ENCODE results near the gene CAGE1. TPM values are rescaled to one million over a fixed set of nuclear protein-coding genes. Genes with fewer than 3 reads are reported as not detected.
"Not testable (repeated sequence)": the region's sequence is repeated elsewhere in the genome, so short reads cannot be mapped to it uniquely, and the experiment has no call there.

The CAGE1 gene
- total and polyA plus RNA-seq, 2 experiments from 2014 or later: not detected

GRCh38 chr6:7347551-7347997 is 42.0 kb downstream of the CAGE1 start:
- H3K27ac ChIP-seq; H3K36me3 ChIP-seq (ENCODE audit: low read depth); H2AFZ ChIP-seq; H3K9me3 ChIP-seq (ENCODE audit: low read depth); H3F3A ChIP-seq (ENCODE audit: insufficient read depth); H3K4me1 ChIP-seq (ENCODE audit: insufficient read depth); H3K9ac ChIP-seq; H3K4me2 ChIP-seq (ENCODE audit: unreplicated experiment); H3K9me2 ChIP-seq (ENCODE audit: insufficient read depth); H3K79me2 ChIP-seq (ENCODE audit: insufficient read depth); DNase-seq; in situ Hi-C loops (cut with MboI); H4K20me1 ChIP-seq (ENCODE audit: insufficient read depth); H3K4me3 ChIP-seq: not testable (repeated sequence)
- H3K27me3 ChIP-seq (replicated peaks; ENCODE audit: insufficient read depth): peaks cover 10% of the 10 kb centered on the region
- 86 to 100% methylated on average over 1 to 2 of the region's 2 CpGs for WGBS, 2 experiments (ENCODE audit: low coverage in 1 of 2, low lambda C conversion rate in 2 of 2, missing lambda C conversion rate in 2 of 2)

GRCh38 chr6:7344773-7345450 is 44.6 kb downstream of the CAGE1 start:
- H3K9me3 ChIP-seq (ENCODE audit: low read depth); H3F3A ChIP-seq (ENCODE audit: insufficient read depth); H3K4me2 ChIP-seq (ENCODE audit: unreplicated experiment); H4K20me1 ChIP-seq (ENCODE audit: insufficient read depth); H2AFZ ChIP-seq; H3K36me3 ChIP-seq (ENCODE audit: low read depth); H3K9ac ChIP-seq; H3K27ac ChIP-seq; H3K4me3 ChIP-seq; in situ Hi-C loops (cut with MboI); H3K27me3 ChIP-seq (replicated peaks; ENCODE audit: insufficient read depth); H3K9me2 ChIP-seq (ENCODE audit: insufficient read depth); H3K79me2 ChIP-seq (ENCODE audit: insufficient read depth); DNase-seq; H3K4me1 ChIP-seq (ENCODE audit: insufficient read depth): not testable (repeated sequence)
- 68 to 69% methylated on average over 10 of the region's 10 CpGs for WGBS, 2 experiments (ENCODE audit: low coverage in 1 of 2, low lambda C conversion rate in 2 of 2, missing lambda C conversion rate in 2 of 2)

GRCh38 chr6:7343546-7344475 is 45.7 kb downstream of the CAGE1 start:
- in situ Hi-C loops (cut with MboI): no loop called here
- no peak overlapping the region for H3K4me2 ChIP-seq (ENCODE audit: unreplicated experiment)
- WGBS, 2 experiments (ENCODE audit: low coverage in 1 of 2, low lambda C conversion rate in 2 of 2, missing lambda C conversion rate in 2 of 2): 84 to 85% methylated on average over 15 to 29 of the region's 29 CpGs
- DNase-seq: no peak
- no peaks in the 10 kb centered on the region for H3K4me1 ChIP-seq (ENCODE audit: insufficient read depth)
- no peak overlapping the region for H2AFZ ChIP-seq
- TF ChIP-seq EZH2phosphoT487 (IDR thresholded peaks at IDR 0.05; ENCODE audit: insufficient read depth, low read depth) (no peak), EZH2 (IDR thresholded peaks at IDR 0.05; ENCODE audit: insufficient read depth, poor library complexity, severe bottlenecking) (no peak)
- H3K36me3 ChIP-seq (ENCODE audit: low read depth): no peaks in the 10 kb centered on the region
- no peaks in the 10 kb centered on the region for H3K9me3 ChIP-seq (ENCODE audit: low read depth)
- no peaks in the 10 kb centered on the region for H3K27me3 ChIP-seq (replicated peaks; ENCODE audit: insufficient read depth)
- H3F3A ChIP-seq (ENCODE audit: insufficient read depth): no peaks in the 10 kb centered on the region
- no peaks in the 10 kb centered on the region for H4K20me1 ChIP-seq (ENCODE audit: insufficient read depth)
- H3K9ac ChIP-seq: no peak overlapping the region
- no peak overlapping the region for H3K27ac ChIP-seq
- H3K4me3 ChIP-seq: no peak overlapping the region
- H3K9me2 ChIP-seq (ENCODE audit: insufficient read depth): no peaks in the 10 kb centered on the region
- no peaks in the 10 kb centered on the region for H3K79me2 ChIP-seq (ENCODE audit: insufficient read depth)

GRCh38 chr6:7341989-7342742 is 47.4 kb downstream of the CAGE1 start:
- WGBS, 2 experiments (ENCODE audit: low coverage in 1 of 2, low lambda C conversion rate in 2 of 2, missing lambda C conversion rate in 2 of 2): 55 to 64% methylated on average over 9 of the region's 9 CpGs
- no peak overlapping the region for H3K27ac ChIP-seq
- no peaks in the 10 kb centered on the region for H3K79me2 ChIP-seq (ENCODE audit: insufficient read depth)
- no peak overlapping the region for H3K9ac ChIP-seq
- H2AFZ ChIP-seq: no peak overlapping the region
- no peak overlapping the region for H3K4me2 ChIP-seq (ENCODE audit: unreplicated experiment)
- 0 out of 2 replicates have a peak, but pooled peaks cover 5% of the 10 kb centered on the region for H3K9me2 ChIP-seq (ENCODE audit: insufficient read depth)
- in situ Hi-C loops (cut with MboI): no loop called here
- H3F3A ChIP-seq (ENCODE audit: insufficient read depth): no peaks in the 10 kb centered on the region
- H4K20me1 ChIP-seq (ENCODE audit: insufficient read depth): no peaks in the 10 kb centered on the region
- DNase-seq: peak; percentile 50
- no peaks in the 10 kb centered on the region for H3K36me3 ChIP-seq (ENCODE audit: low read depth)
- H3K4me1 ChIP-seq (ENCODE audit: insufficient read depth): no peaks in the 10 kb centered on the region
- H3K4me3 ChIP-seq: no peak overlapping the region
- no peaks in the 10 kb centered on the region for H3K9me3 ChIP-seq (ENCODE audit: low read depth)
- TF ChIP-seq EZH2phosphoT487 (IDR thresholded peaks at IDR 0.05; ENCODE audit: insufficient read depth, low read depth): no peak
- no peaks in the 10 kb centered on the region for H3K27me3 ChIP-seq (replicated peaks; ENCODE audit: insufficient read depth)
